Gastrocnemius medialis (tissue), 4 donors: Measurements from ENCODE around the gene EML3. TPM values are rescaled to one million over a fixed set of nuclear protein-coding genes. Genes with fewer than 3 reads are reported as not detected.

Source experiments
- ATAC-seq, 2 donors: fragments of 150-250 bp; one replicate each; pipeline ENCODE4 v1.9.1; 2016
- DNase-seq, 2 donors: peaks; one replicate each; pipeline ENCODE4 v3.0.0-alpha.2; 2019
- H3K27ac ChIP-seq, 4 donors: fragments of 200-600 bp; sonication (generic); 1 replicate in 1 of 4; 2 replicates in 3 of 4; pipeline ENCODE4 v1.5.1; 2016 to 2018; ENCODE audit warnings: mild to moderate bottlenecking in 2 of 4, moderate library complexity in 1 of 4
- H3K27me3 ChIP-seq, 3 donors: fragments of 200-600 bp; sonication (generic) in 2 of 3; 1 replicate in 1 of 3; 2 replicates in 2 of 3; pipeline versions ENCODE4 v1.5.1 to v1.6.0; 2016 to 2019; ENCODE audit warnings: mild to moderate bottlenecking in 1 of 3, moderate library complexity in 1 of 3
- H3K36me3 ChIP-seq, 2 donors: fragments of 200-600 bp; sonication (generic) in 1 of 2; one replicate each; pipeline ENCODE4 v1.5.1; 2017 to 2018
- H3K4me1 ChIP-seq, 2 donors: fragments of 200-600 bp; sonication (generic) in 1 of 2; one replicate each; pipeline ENCODE4 v1.5.1; 2016 to 2017; ENCODE audit warnings: mild to moderate bottlenecking in 2 of 2
- H3K4me3 ChIP-seq, 4 donors: fragments of 200-600 bp; sonication (generic) in 3 of 4; 1 replicate in 1 of 4; 2 replicates in 3 of 4; pipeline ENCODE4 v1.5.1; 2016 to 2019; ENCODE audit warnings: mild to moderate bottlenecking in 2 of 4
- H3K9me3 ChIP-seq, 3 donors: fragments of 200-600 bp; sonication (generic) in 2 of 3; 1 replicate in 1 of 3; 2 replicates in 2 of 3; pipeline ENCODE4 v1.5.1; 2016 to 2019
- CTCF ChIP-seq, 5 experiments: fragments of 450-650 bp in 3 of 5; fragments of 200-600 bp in 2 of 5; sonication (generic) in 2 of 5; IDR thresholded peaks in 4 of 5; conservative IDR thresholded peaks in 1 of 5; 1 replicate in 4 of 5; 2 replicates in 1 of 5; pipeline ENCODE4 v1.5.1; 2016 to 2019; ENCODE audit warnings: antibody characterized with exemption in 5 of 5, mild to moderate bottlenecking in 3 of 5, moderate library complexity in 3 of 5
- POLR2A ChIP-seq, 2 donors: fragments of 450-650 bp; IDR thresholded peaks; one replicate each; pipeline ENCODE4 v1.6.1; 2017; ENCODE audit warnings: antibody characterized with exemption in 2 of 2, mild to moderate bottlenecking in 2 of 2, moderate library complexity in 2 of 2
- in situ Hi-C, 4 donors: fragments of 200-750 bp; cut with MboI; loops; one replicate each; pipeline versions ENCODE4 v1.15.0 to v1.8.0; 2017; ENCODE audit warnings: low sequenced_read_pairs in 4 of 4
- intact Hi-C: fragments of 100-400 bp; cut with DNase I; formaldehyde crosslinking; loops from one replicate; pipeline ENCODE4 v1.15.1; 2023; ENCODE audit warnings: low total_unique reads
- total RNA-seq, 4 donors: library from RNA; depleted of rRNA; stranded (reverse); fragments of >200 nt; gene quantifications; one replicate each; pipeline versions ENCODE4 v1.1.0 to v1.2.3, GENCODE V29; 2016

The EML3 gene
- total RNA-seq, 4 donors from 2014 or later = 4.7 to 7.9 (median 7.0) TPM

DNA sequence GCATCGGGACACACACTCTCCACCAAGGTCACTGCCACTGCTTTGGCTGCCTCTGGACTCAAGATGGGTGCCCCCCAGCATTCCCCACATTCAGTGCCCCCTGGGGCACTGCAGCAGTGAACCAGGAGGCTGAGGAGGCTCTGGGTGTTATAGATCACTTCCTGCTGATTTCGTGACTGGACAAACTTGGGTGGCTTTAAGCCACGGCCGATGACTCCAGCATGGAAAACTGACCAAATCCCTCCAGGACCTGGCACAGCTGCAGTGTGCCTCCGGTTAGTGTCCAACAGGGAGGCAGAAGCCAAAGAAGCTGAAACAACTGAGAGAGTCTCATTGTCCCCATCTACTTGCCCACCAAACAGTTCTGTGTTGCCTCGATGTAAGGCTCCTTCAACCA is 35.0 kb upstream of the EML3 start:
- H3K9me3 ChIP-seq = no peaks in the 10 kb centered on the region
- H3K36me3 ChIP-seq = peaks cover 0 to 43% of the 10 kb centered on the region in 2 donors
- H3K4me1 ChIP-seq = peaks cover 41 to 43% of the 10 kb centered on the region in 2 donors
- DNase-seq = no peak
- in situ Hi-C loops = no loop called here
- no peak overlapping the region for H3K27ac ChIP-seq
- H3K27me3 ChIP-seq = no peaks in the 10 kb centered on the region
- intact Hi-C loops = loop anchor here (2.0 to 10.0 kb wide), 2 partner anchors 17 to 137 kb away; partner anchors contain the start of genes C11orf98, CSKMT and TMEM179B
- ATAC-seq = no peak
- H3K4me3 ChIP-seq = no peak overlapping the region
- TF ChIP-seq CTCF (IDR thresholded peaks at IDR 0.05 in 4 of 5, conservative IDR thresholded peaks at IDR 0.05 in 1 of 5) = no peak
- no peak for TF ChIP-seq POLR2A (IDR thresholded peaks at IDR 0.05)

DNA sequence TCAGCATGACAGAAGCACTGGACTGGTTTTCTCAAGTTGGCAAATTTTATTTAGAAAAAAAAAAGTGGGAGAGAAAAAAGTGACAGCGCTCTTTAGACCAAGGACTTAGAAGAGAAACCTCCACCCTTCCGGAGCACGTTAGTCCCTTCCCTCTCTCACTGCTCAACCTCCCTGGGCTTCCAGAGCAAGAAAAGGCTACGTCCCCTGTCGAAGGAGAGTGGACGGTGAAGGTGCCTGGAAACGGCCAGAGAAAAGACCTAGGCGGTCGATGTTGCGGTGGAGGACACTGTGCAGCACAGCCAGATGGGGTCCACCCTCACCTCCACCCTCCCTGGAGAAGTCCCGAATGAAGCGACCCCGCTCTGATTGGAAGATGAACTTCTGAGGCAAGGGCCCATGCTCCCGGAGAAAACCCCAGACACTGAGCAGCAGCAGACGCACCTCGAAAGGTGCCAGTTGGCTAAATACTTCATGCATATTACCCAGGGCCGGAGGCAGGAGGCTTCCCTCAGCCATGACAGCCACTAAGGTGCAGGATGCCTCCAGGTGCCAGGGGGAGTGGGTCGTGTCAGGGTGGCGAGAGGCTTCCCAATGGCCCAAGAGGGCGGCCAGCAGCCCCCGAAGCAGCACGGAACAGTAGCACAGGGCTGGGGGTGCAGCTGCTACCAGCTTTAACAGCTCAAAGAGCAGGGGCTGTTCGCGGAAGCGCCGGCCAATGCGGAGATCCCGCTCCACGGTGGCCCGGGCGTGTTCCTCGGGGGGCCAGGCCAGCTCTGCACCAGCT is 34.4 kb upstream of the EML3 start:
- TF ChIP-seq CTCF (IDR thresholded peaks at IDR 0.05 in 4 of 5, conservative IDR thresholded peaks at IDR 0.05 in 1 of 5) (no peak), POLR2A (IDR thresholded peaks at IDR 0.05) (no peak)
- H3K4me1 ChIP-seq = peaks cover 36 to 37% of the 10 kb centered on the region in 2 donors
- peak overlapping the region; percentile 46 to 99 (median 84) for H3K27ac ChIP-seq
- H3K9me3 ChIP-seq = no peaks in the 10 kb centered on the region
- in situ Hi-C loops = no loop called here
- ATAC-seq = peak in 1 of 2 donors; percentile 23
- peak overlapping the region; percentile 28 to 100 (median 95) for H3K4me3 ChIP-seq
- intact Hi-C loops = loop anchor here (1.0 to 10.0 kb wide), 3 partner anchors 18 to 138 kb away; partner anchors contain the start of genes C11orf98, CSKMT and TMEM179B
- no peaks in the 10 kb centered on the region for H3K27me3 ChIP-seq
- peaks cover 0 to 45% of the 10 kb centered on the region in 2 donors for H3K36me3 ChIP-seq
- DNase-seq = no peak

DNA sequence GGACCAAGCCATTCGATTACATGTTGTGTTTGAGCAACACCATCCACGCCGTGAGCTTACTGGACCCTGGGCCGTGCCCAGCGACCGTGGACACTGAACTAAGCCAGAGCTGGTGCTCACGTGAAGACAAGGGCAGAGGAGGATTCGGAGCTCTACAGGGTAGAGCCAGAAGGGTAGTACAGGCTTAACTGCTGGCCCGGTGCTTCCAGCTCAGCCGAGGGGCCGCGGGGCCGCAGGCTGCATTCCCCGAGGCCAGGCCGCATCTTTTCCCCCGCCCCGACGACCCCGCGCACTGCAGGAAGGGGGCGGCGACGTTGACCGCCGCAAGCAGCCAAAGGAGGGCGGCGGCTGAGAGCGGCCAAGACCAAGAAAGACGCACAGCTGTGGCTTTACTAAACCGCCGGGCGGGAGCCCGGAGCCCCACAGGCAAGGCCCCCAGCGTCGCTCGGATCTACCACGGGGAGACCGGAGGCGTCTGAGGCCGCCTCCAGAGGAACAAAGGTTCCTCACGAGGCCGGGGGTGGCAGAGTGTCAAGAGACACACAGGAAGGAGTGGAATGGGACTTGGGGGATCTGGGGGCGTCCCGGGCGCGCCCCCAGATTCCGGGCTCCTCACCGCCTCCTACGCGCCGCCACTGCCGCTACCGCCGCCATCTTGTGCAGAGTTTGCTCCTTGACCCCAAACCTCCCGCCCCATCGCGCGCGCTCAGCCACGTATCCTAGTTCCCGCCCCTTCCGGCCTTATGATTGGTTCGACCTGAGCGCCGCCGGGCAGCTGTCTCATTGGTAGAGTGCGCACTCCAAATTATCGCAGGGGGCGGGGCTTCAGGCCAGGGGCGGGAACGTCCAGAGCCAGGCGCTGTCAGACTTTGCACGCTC is 33.6 kb upstream of the EML3 start, which contains the start of gene GANAB:
GANAB (minus strand) TSS at position 668 of the 879 bp plus-strand sequence; CDS start at position 654, 14 bp downstream.
- TF ChIP-seq POLR2A (IDR thresholded peaks at IDR 0.05) = peak; percentile 81 to 92
- TF ChIP-seq CTCF (IDR thresholded peaks at IDR 0.05 in 4 of 5, conservative IDR thresholded peaks at IDR 0.05 in 1 of 5) = peak in 1 of 5 experiments; percentile 20
- Histone ChIP-seq H3K27me3 (no peaks in the 10 kb centered on the region), H3K9me3 (no peaks in the 10 kb centered on the region), H3K4me1 (peaks cover 29 to 30% of the 10 kb centered on the region in 2 donors), H3K27ac (peak within 1 kb of the TSS; percentile 96 to 99 (median 96)), H3K36me3 (peaks cover 0 to 45% of the 10 kb centered on the region in 2 donors), H3K4me3 (peak within 1 kb of the TSS; percentile 91 to 100 (median 96))
- intact Hi-C loops = loop anchor here (1.0 to 10.0 kb wide), 3 partner anchors 19 to 139 kb away; partner anchors contain the start of genes C11orf98, CSKMT and TMEM179B
- ATAC-seq = peak; percentile 98
- DNase-seq = peak; percentile 99
- in situ Hi-C loops = no loop called here

- no peak for TF ChIP-seq CTCF (IDR thresholded peaks at IDR 0.05 in 4 of 5, conservative IDR thresholded peaks at IDR 0.05 in 1 of 5)
- no peak for TF ChIP-seq POLR2A (IDR thresholded peaks at IDR 0.05)
- intact Hi-C loops = loop anchor here (10.0 kb wide), 1 partner anchor 139 kb away; the partner anchor contains the start of gene TMEM179B
- H3K27ac ChIP-seq = peak overlapping the region; percentile 96 to 99 (median 96)
- in situ Hi-C loops = no loop called here
- H3K27me3 ChIP-seq = no peaks in the 10 kb centered on the region
- H3K9me3 ChIP-seq = no peaks in the 10 kb centered on the region
- peak in 1 of 2 donors; percentile 1 for ATAC-seq
- peak overlapping the region; percentile 91 to 100 (median 96) for H3K4me3 ChIP-seq
- peaks cover 29 to 30% of the 10 kb centered on the region in 2 donors for H3K4me1 ChIP-seq
- H3K36me3 ChIP-seq = peaks cover 0 to 45% of the 10 kb centered on the region in 2 donors
- DNase-seq = no peak
Observed at GRCh38 chr11:62645671-62645945, 33.0 kb upstream of the EML3 start.
